Non-pigmented ciliary epithelial cell (primary cell): Measurements from ENCODE around the gene PIEZO2.
"Not testable (repeated sequence)": the region's sequence is repeated elsewhere in the genome, so short reads cannot be mapped to it uniquely, and the experiment has no call there.

Source experiments
- DNase-seq: peaks from one replicate; pipeline ENCODE4 v3.0.0-alpha.2; 2010; ENCODE audit warnings: low read depth

Gene PIEZO2

GRCh38 chr18:10973567-10974203 lies 175.7 kb downstream of the PIEZO2 start:
- DNase-seq: no peak

GRCh38 chr18:10971717-10972116 lies 177.7 kb downstream of the PIEZO2 start:
- no peak for DNase-seq

GRCh38 chr18:10965119-10965518 lies 184.2 kb downstream of the PIEZO2 start:
- DNase-seq: no peak

GRCh38 chr18:10953672-10954071 lies 195.7 kb downstream of the PIEZO2 start:
- DNase-seq: no peak

GRCh38 chr18:10951631-10952544 lies 197.5 kb downstream of the PIEZO2 start:
- no peak for DNase-seq

- no peak for DNase-seq
Measured at GRCh38 chr18:10950876-10951630, 198.3 kb downstream of the PIEZO2 start.

- no peak for DNase-seq
Measured at GRCh38 chr18:10950080-10950875, 199.1 kb downstream of the PIEZO2 start.

GRCh38 chr18:10949655-10950054 lies 199.7 kb downstream of the PIEZO2 start:
- DNase-seq: no peak

- DNase-seq: no peak
Measured at GRCh38 chr18:10948421-10948820, 200.9 kb downstream of the PIEZO2 start.

GRCh38 chr18:10946058-10946457 lies 203.3 kb downstream of the PIEZO2 start:
- DNase-seq: no peak

GRCh38 chr18:10942998-10943397 lies 206.4 kb downstream of the PIEZO2 start:
- no peak for DNase-seq

GRCh38 chr18:10939822-10940221 lies 209.5 kb downstream of the PIEZO2 start:
- no peak for DNase-seq

- no peak for DNase-seq
Measured at GRCh38 chr18:10937743-10938640, 211.4 kb downstream of the PIEZO2 start.

GRCh38 chr18:10936176-10937053 lies 213.0 kb downstream of the PIEZO2 start:
- no peak for DNase-seq

GRCh38 chr18:10935588-10935987 lies 213.8 kb downstream of the PIEZO2 start:
- DNase-seq: no peak

- not testable (repeated sequence) for DNase-seq
Measured at GRCh38 chr18:10933648-10934047, 215.7 kb downstream of the PIEZO2 start.

- DNase-seq: no peak
Measured at GRCh38 chr18:10930076-10930475, 219.3 kb downstream of the PIEZO2 start.

- no peak for DNase-seq
Measured at GRCh38 chr18:10928772-10929373, 220.5 kb downstream of the PIEZO2 start.
